Colonic mucosa (tissue), 4 donors: Measurements from ENCODE around the gene GPHN. TPM values are rescaled to one million over a fixed set of nuclear protein-coding genes. Genes with fewer than 3 reads are reported as not detected.

ENCODE experiments used
- DNase-seq: peaks from one replicate; pipeline ENCODE4 v3.0.0-alpha.2; 2020
- H3K27ac ChIP-seq: fragments of 200-600 bp; one replicate; pipeline ENCODE4 v1.8.0; 2021
- H3K27me3 ChIP-seq: fragments of 200-600 bp; one replicate; pipeline ENCODE4 v1.8.0; 2021
- H3K36me3 ChIP-seq: fragments of 200-600 bp; one replicate; pipeline ENCODE4 v1.8.0; 2021
- H3K4me1 ChIP-seq: fragments of 200-600 bp; one replicate; pipeline ENCODE4 v1.8.0; 2021; ENCODE audit warnings: mild to moderate bottlenecking
- H3K4me3 ChIP-seq: fragments of 200-600 bp; one replicate; pipeline ENCODE4 v1.8.0; 2021
- H3K9ac ChIP-seq, 2 donors: one replicate each; pipeline ENCODE4 v1.7.0; 2013; ENCODE audit warnings: control low read depth in 2 of 2, low read depth in 2 of 2, low read length in 2 of 2
- H3K9me3 ChIP-seq: fragments of 200-600 bp; one replicate; pipeline ENCODE4 v1.8.0; 2021
- intact Hi-C: fragments of 100-400 bp; cut with DNase I; formaldehyde crosslinking; loops from one replicate; pipeline ENCODE4 v1.14.1; 2022
- total RNA-seq, 2 donors: library from RNA; stranded (reverse); fragmentation: NEBNext Ultra II Directional in 1 of 2; extraction: Animal tissue kit (Norgen Biotek cat#: 25700) in 1 of 2; gene quantifications; one replicate each; pipeline ENCODE4 v1.2.1, GENCODE V29; 2021
- TF ChIP-seq, protein P1 (sequence below): fragments of 200-600 bp; IDR thresholded peaks from one replicate; pipeline ENCODE4 v1.8.0; 2022; ENCODE audit warnings: antibody characterized with exemption, mild to moderate bottlenecking
- donor health status: healthy.
- donor health status: DM: no; HTN: no; CAD: no.
- donor health status: DM: no; HTN: no; CAD: no.

Gene GPHN
- total RNA-seq, 2 donors from 2014 or later = 32.0 to 45.2 TPM

- Histone ChIP-seq H3K4me1 (no peaks in the 10 kb centered on the region), H3K27me3 (no peaks in the 10 kb centered on the region), H3K27ac (no peak overlapping the region), H3K9me3 (no peaks in the 10 kb centered on the region), H3K36me3 (no peaks in the 10 kb centered on the region), H3K4me3 (no peak overlapping the region), H3K9ac (no peak overlapping the region)
- intact Hi-C loops = no loop called here
- DNase-seq = no peak
- TF ChIP-seq, protein P1, sequence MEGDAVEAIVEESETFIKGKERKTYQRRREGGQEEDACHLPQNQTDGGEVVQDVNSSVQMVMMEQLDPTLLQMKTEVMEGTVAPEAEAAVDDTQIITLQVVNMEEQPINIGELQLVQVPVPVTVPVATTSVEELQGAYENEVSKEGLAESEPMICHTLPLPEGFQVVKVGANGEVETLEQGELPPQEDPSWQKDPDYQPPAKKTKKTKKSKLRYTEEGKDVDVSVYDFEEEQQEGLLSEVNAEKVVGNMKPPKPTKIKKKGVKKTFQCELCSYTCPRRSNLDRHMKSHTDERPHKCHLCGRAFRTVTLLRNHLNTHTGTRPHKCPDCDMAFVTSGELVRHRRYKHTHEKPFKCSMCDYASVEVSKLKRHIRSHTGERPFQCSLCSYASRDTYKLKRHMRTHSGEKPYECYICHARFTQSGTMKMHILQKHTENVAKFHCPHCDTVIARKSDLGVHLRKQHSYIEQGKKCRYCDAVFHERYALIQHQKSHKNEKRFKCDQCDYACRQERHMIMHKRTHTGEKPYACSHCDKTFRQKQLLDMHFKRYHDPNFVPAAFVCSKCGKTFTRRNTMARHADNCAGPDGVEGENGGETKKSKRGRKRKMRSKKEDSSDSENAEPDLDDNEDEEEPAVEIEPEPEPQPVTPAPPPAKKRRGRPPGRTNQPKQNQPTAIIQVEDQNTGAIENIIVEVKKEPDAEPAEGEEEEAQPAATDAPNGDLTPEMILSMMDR = no peak
These were observed 274.9 kb downstream of the GPHN start for GRCh38 chr14:66782853-66783252.

DNA sequence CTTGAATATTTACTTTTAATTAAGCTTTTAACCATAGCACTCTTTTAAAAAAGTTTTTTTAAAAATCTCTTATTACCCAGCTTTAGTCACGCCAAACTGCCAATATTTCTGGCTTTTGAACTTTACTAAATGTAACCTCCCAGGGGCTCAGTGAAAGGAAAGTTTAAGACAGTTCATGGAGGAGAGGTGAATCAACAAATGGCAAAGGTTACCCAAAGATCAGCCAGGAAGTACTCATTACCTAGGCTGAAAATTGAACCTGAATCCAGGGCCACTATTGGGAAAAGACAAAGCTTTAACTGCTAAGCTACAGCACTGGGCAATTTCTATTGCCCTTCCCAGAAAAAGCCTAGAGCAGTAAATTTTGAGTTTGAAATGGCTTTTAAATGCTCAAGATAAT lies 282.2 kb downstream of the GPHN start:
- Histone ChIP-seq H3K27ac (no peak overlapping the region), H3K36me3 (no peaks in the 10 kb centered on the region), H3K9me3 (no peaks in the 10 kb centered on the region), H3K9ac (no peak overlapping the region), H3K27me3 (no peaks in the 10 kb centered on the region), H3K4me3 (no peak overlapping the region), H3K4me1 (no peaks in the 10 kb centered on the region)
- TF ChIP-seq, protein P1 = no peak
- DNase-seq = no peak
- intact Hi-C loops = no loop called here

GRCh38 chr14:66802962-66803361 lies 295.0 kb downstream of the GPHN start:
- H3K9ac ChIP-seq = no peak overlapping the region

DNA sequence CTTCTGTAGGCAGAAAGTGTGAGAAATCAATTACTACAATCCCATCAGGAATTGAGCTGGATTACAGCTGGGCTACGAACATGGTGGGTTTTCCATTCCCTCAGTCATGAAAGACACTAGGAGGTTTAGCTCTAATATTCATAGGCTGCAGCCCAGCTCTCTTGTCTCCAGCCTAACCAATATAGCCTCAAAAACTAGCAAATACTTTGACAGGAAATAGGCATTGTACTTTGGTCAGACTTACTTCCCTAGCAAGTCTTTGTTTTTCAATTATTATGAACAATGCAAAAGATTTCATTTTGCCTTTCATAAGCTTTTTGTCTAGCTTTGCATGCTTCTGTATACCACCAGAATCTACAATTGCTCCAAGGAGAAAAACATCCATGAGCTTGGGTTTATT lies 296.2 kb downstream of the GPHN start:
- no peaks in the 10 kb centered on the region for H3K4me1 ChIP-seq
- H3K27ac ChIP-seq = no peak overlapping the region
- H3K36me3 ChIP-seq = no peaks in the 10 kb centered on the region
- DNase-seq = no peak
- no peaks in the 10 kb centered on the region for H3K27me3 ChIP-seq
- no peaks in the 10 kb centered on the region for H3K9me3 ChIP-seq
- intact Hi-C loops = no loop called here
- no peak overlapping the region for H3K9ac ChIP-seq
- no peak overlapping the region for H3K4me3 ChIP-seq
- TF ChIP-seq, protein P1 = no peak

More at GRCh38 chr14:66802962-66803361, 295.0 kb downstream of the GPHN start:
- no peak overlapping the region for H3K4me3 ChIP-seq
- intact Hi-C loops = no loop called here
- DNase-seq = no peak
- H3K27me3 ChIP-seq = no peaks in the 10 kb centered on the region
- no peaks in the 10 kb centered on the region for H3K9me3 ChIP-seq
- TF ChIP-seq, protein P1 = no peak
- no peak overlapping the region for H3K27ac ChIP-seq
- no peaks in the 10 kb centered on the region for H3K4me1 ChIP-seq
- H3K36me3 ChIP-seq = no peaks in the 10 kb centered on the region

GRCh38 chr14:66813636-66814035 lies 305.7 kb downstream of the GPHN start:
- no peaks in the 10 kb centered on the region for H3K9me3 ChIP-seq
- H3K4me3 ChIP-seq = no peak overlapping the region
- H3K4me1 ChIP-seq = no peaks in the 10 kb centered on the region
- DNase-seq = no peak
- H3K9ac ChIP-seq = no peak overlapping the region
- no peaks in the 10 kb centered on the region for H3K36me3 ChIP-seq
- no peaks in the 10 kb centered on the region for H3K27me3 ChIP-seq
- H3K27ac ChIP-seq = no peak overlapping the region
- TF ChIP-seq, protein P1 = no peak
- intact Hi-C loops = no loop called here

GRCh38 chr14:66815687-66816086 lies 307.7 kb downstream of the GPHN start:
- H3K4me3 ChIP-seq = no peak overlapping the region
- no peak overlapping the region for H3K27ac ChIP-seq
- DNase-seq = no peak
- no peaks in the 10 kb centered on the region for H3K27me3 ChIP-seq
- no peaks in the 10 kb centered on the region for H3K4me1 ChIP-seq
- no peaks in the 10 kb centered on the region for H3K9me3 ChIP-seq
- TF ChIP-seq, protein P1 = no peak
- H3K36me3 ChIP-seq = no peaks in the 10 kb centered on the region
- intact Hi-C loops = no loop called here
- no peak overlapping the region for H3K9ac ChIP-seq
